ENCODE data around the gene PACRG.

PACRG gene

DNA sequence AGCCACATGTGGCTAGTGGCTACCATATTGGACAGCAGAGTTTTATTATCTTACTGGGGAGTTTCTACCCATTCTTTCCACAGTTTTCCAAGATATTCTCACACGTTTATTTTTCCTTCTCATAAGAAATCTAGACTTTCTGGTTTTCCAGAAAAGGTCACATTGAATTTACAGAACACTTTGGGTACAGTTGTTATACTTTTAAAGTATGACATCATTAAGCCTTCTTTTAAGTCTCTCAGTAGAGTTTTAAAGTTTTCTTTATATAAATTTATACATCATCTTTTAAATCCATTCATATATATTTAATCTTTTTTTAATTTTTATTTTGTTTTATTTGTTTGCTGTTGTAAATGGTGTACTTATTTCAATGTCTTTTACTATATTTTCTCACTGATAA lies 486.5 kb downstream of the PACRG start:
- no peak overlapping the region for H3K27ac Mint-ChIP-seq
- H3K36me3 Mint-ChIP-seq (ENCODE audit: low read depth): peaks cover 13% of the 10 kb centered on the region
- no peaks in the 10 kb centered on the region for H3K4me1 Mint-ChIP-seq
- TF ChIP-seq, protein P1, sequence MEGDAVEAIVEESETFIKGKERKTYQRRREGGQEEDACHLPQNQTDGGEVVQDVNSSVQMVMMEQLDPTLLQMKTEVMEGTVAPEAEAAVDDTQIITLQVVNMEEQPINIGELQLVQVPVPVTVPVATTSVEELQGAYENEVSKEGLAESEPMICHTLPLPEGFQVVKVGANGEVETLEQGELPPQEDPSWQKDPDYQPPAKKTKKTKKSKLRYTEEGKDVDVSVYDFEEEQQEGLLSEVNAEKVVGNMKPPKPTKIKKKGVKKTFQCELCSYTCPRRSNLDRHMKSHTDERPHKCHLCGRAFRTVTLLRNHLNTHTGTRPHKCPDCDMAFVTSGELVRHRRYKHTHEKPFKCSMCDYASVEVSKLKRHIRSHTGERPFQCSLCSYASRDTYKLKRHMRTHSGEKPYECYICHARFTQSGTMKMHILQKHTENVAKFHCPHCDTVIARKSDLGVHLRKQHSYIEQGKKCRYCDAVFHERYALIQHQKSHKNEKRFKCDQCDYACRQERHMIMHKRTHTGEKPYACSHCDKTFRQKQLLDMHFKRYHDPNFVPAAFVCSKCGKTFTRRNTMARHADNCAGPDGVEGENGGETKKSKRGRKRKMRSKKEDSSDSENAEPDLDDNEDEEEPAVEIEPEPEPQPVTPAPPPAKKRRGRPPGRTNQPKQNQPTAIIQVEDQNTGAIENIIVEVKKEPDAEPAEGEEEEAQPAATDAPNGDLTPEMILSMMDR (IDR thresholded peaks at IDR 0.05): no peak
- no peak for DNase-seq
- peaks cover 3% of the 10 kb centered on the region for H3K27me3 Mint-ChIP-seq (ENCODE audit: low read depth, poor library complexity)
- H3K9me3 Mint-ChIP-seq: peaks cover 50% of the 10 kb centered on the region
- no peak overlapping the region for H3K4me3 Mint-ChIP-seq

DNA sequence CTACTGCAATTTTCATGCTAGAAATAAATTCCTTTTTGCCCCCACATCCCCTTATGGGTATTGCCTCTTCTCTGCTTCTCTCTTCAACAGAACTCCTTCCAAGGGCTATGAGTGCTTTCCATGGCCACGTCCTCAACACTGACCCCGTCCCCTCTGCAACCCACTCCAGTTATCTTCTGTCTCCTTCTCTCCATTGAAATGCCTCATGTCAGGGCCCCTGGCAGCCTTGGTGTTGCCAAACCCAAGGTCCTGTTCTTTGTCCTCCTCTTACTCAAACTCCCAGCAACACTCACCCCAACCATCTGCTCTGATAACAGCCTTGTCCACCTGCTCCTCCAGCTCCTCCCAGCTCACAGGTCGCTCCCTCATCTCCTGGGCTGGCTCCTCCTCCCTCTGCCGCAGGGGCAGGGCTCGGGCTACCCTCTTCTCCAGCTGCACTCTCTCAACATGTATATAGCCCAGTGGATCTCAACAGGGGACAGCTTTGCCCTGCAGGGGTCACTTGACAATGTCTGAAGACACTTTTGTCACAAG lies 490.7 kb downstream of the PACRG start:
- Mint-ChIP-seq H3K36me3 (ENCODE audit: low read depth) (peaks cover 4% of the 10 kb centered on the region), H3K9me3 (peaks cover 25% of the 10 kb centered on the region), H3K27me3 (ENCODE audit: low read depth, poor library complexity) (peaks cover 3% of the 10 kb centered on the region), H3K4me1 (no peaks in the 10 kb centered on the region), H3K27ac (peak overlapping the region; percentile 64), H3K4me3 (no peak overlapping the region)
- TF ChIP-seq, protein P1 (IDR thresholded peaks at IDR 0.05): no peak
- no peak for DNase-seq

DNA sequence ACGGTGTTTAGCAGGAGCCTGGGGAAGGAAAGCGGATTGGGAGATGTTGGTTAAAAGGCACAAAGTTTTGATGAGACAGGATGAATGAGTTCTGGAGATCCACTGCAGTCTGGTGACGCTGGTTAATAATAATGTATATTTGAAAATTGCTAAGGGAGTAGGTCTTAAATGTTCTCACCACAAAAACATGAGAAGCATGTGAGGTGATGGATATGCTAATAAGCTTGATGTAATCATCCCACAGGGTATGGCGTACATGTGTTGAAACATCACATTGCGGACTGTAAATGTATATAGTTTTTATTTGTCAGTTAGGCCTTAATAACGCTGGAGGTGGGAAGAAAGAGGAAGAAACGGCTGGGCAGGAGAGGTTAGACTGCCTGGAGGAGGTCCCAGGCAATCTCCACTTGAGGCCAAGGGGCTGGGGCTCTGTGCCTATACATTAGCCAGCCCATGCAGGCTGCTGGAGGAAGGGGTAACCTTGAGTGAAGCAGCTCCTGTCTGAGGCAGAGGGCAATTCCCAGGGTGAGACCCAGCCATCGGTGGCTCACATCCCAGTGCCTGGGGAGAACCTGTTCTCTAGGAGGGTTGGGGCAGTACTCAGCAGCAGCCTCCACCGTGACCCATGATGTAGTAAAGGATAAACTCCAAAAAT lies 498.5 kb downstream of the PACRG start:
- H3K36me3 Mint-ChIP-seq (ENCODE audit: low read depth): no peaks in the 10 kb centered on the region
- no peak overlapping the region for H3K27ac Mint-ChIP-seq
- peaks cover 10% of the 10 kb centered on the region for H3K27me3 Mint-ChIP-seq (ENCODE audit: low read depth, poor library complexity)
- H3K9me3 Mint-ChIP-seq: peaks cover 20% of the 10 kb centered on the region
- no peaks in the 10 kb centered on the region for H3K4me1 Mint-ChIP-seq
- no peak for DNase-seq
- no peak overlapping the region for H3K4me3 Mint-ChIP-seq
- TF ChIP-seq, protein P1 (IDR thresholded peaks at IDR 0.05): no peak

DNA sequence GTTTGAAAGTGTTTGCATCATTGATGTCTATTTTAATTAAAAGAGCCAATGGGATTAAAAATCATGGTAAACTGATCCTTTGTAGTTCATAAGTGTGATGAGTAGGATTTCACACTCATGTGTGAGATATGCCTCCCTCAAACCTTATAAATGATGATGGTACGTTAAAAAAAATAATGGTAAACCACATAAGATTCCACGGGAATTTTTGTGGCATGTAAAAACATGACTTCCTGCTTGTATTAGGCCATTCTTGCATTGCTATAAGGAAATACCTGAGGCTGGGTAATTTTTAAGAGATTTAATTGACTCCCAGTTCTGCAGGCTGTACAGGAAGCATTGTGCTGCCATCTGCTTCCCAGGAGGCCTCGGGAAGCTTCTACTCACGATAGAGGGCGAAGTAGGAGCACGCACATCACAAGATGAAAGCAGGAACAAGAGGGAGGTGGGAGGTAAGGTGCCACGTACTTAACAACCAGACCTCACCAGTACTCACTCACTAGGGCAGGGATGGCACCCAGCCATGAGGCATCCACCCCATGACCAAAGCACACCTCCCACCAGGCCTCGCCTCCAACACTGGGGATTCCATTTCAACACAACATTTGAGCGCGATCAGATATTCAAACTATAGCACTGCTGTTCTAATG lies 499.2 kb downstream of the PACRG start:
- Mint-ChIP-seq H3K9me3 (peaks cover 20% of the 10 kb centered on the region), H3K4me3 (no peak overlapping the region), H3K4me1 (peaks cover 2% of the 10 kb centered on the region), H3K27ac (no peak overlapping the region), H3K36me3 (ENCODE audit: low read depth) (no peaks in the 10 kb centered on the region), H3K27me3 (ENCODE audit: low read depth, poor library complexity) (peaks cover 13% of the 10 kb centered on the region)
- TF ChIP-seq, protein P1 (IDR thresholded peaks at IDR 0.05): no peak
- no peak for DNase-seq

DNA sequence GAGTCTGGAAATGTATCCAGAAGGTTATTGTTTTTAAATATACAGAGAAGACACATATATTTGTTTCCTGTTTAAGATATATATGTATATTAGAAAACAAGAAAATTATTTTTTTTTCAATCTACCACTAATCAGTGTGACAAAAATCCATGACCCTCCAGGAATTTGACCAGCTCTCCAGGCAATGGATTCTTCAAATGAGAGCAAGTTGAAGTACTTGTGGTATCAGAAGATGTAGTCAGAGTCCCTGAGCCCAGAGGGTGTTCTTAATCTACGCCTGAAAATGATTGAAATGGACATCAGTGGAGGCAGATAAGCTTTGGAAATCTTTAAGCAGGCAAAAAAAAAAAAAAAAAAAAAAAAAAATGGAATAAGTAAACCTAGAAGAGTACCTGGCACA lies 500.3 kb downstream of the PACRG start:
- H3K9me3 Mint-ChIP-seq: peaks cover 20% of the 10 kb centered on the region
- peaks cover 9% of the 10 kb centered on the region for H3K4me1 Mint-ChIP-seq
- DNase-seq: no peak
- no peaks in the 10 kb centered on the region for H3K36me3 Mint-ChIP-seq (ENCODE audit: low read depth)
- no peak overlapping the region for H3K27ac Mint-ChIP-seq
- H3K4me3 Mint-ChIP-seq: no peak overlapping the region
- H3K27me3 Mint-ChIP-seq (ENCODE audit: low read depth, poor library complexity): peaks cover 13% of the 10 kb centered on the region
- TF ChIP-seq, protein P1 (IDR thresholded peaks at IDR 0.05): no peak

Measured in nephron progenitor cell (in vitro differentiated cells).